Endodermal cell (in vitro differentiated cells): ENCODE measurements around the gene DHODH. TPM values are rescaled to one million over a fixed set of nuclear protein-coding genes. Genes with fewer than 3 reads are reported as not detected.

Experiments
- DNase-seq: peaks from one replicate; pipeline ENCODE4 v3.0.0-alpha.2; 2017
- H3K27ac ChIP-seq: 2 replicates; pipeline ENCODE4 v1.5.1; 2013; ENCODE audit warnings: mild to moderate bottlenecking, low read depth, low read length, moderate library complexity
- H3K27me3 ChIP-seq: 2 replicates; pipeline ENCODE4 v1.6.1; 2013; ENCODE audit warnings: mild to moderate bottlenecking, low read length, moderate library complexity; ENCODE audit not compliant: insufficient read depth, control insufficient read depth, poor library complexity, severe bottlenecking
- H3K36me3 ChIP-seq: 2 replicates; pipeline ENCODE4 v1.7.0; 2013; ENCODE audit warnings: mild to moderate bottlenecking, low read length, moderate library complexity; ENCODE audit not compliant: control insufficient read depth, insufficient read depth
- H3K4me1 ChIP-seq: one replicate; pipeline ENCODE4 v1.7.0; 2013; ENCODE audit warnings: low read length; ENCODE audit not compliant: control insufficient read depth, insufficient read depth
- H3K4me3 ChIP-seq: 2 replicates; pipeline ENCODE4 v1.5.1; 2013; ENCODE audit warnings: mild to moderate bottlenecking, low read length, moderate library complexity
- H3K9ac ChIP-seq: 2 replicates; pipeline ENCODE4 v1.6.1; 2013; ENCODE audit warnings: mild to moderate bottlenecking, low read length, moderate library complexity; ENCODE audit not compliant: poor library complexity, severe bottlenecking; ENCODE audit errors: extremely low read depth
- H3K9me3 ChIP-seq: 2 replicates; pipeline ENCODE4 v1.6.1; 2013; ENCODE audit warnings: mild to moderate bottlenecking, low read length, moderate library complexity; ENCODE audit not compliant: control insufficient read depth
- H3K27ac Mint-ChIP-seq: 2 replicates; pipeline ENCODE4 v1.8.0; 2020; ENCODE audit warnings: mixed read lengths
- H3K27me3 Mint-ChIP-seq: 2 replicates; pipeline ENCODE4 v1.8.0; 2021; ENCODE audit warnings: mild to moderate bottlenecking, mixed read lengths; ENCODE audit not compliant: insufficient read depth
- H3K36me3 Mint-ChIP-seq: 2 replicates; pipeline ENCODE4 v1.8.0; 2020; ENCODE audit warnings: low read depth, mixed read lengths
- H3K4me1 Mint-ChIP-seq: 2 replicates; pipeline ENCODE4 v1.8.0; 2020; ENCODE audit warnings: mixed read lengths
- H3K4me3 Mint-ChIP-seq: 2 replicates; pipeline ENCODE4 v1.8.0; 2020; ENCODE audit warnings: mild to moderate bottlenecking, moderate library complexity, mixed read lengths
- H3K9me3 Mint-ChIP-seq: 2 replicates; pipeline ENCODE4 v1.8.0; 2020; ENCODE audit warnings: mild to moderate bottlenecking, mixed read lengths
- WGBS, 2 experiments: methylation state at CpG; one replicate each; pipeline versions ENCODE4 v1.1.5 to v1.1.7; 2013; ENCODE audit warnings: missing lambda C conversion rate in 2 of 2, mixed read lengths in 1 of 2; ENCODE audit not compliant: insufficient coverage in 1 of 2, insufficient read length in 1 of 2; 5-methylcytosine and 5-hydroxymethylcytosine counted together
- total RNA-seq, 2 donors: library from RNA; stranded (reverse); fragmentation: NEBNext Ultra II Directional in 1 of 2; extraction: Animal tissue kit (Norgen Biotek cat#: 25700) in 1 of 2; gene quantifications; 2 replicates in 1 of 2; 3 replicates in 1 of 2; pipeline ENCODE4 v1.2.1, GENCODE V29; 2021
- TF ChIP-seq, protein P1 (sequence below): fragments of 200-600 bp; sonication (generic); conservative IDR thresholded peaks from 2 replicates; pipeline ENCODE4 v1.5.0; 2021; ENCODE audit warnings: antibody characterized with exemption, mild to moderate bottlenecking

The DHODH gene
- total RNA-seq, 2 donors from 2014 or later, result 15.5 to 17.4 TPM

DNA sequence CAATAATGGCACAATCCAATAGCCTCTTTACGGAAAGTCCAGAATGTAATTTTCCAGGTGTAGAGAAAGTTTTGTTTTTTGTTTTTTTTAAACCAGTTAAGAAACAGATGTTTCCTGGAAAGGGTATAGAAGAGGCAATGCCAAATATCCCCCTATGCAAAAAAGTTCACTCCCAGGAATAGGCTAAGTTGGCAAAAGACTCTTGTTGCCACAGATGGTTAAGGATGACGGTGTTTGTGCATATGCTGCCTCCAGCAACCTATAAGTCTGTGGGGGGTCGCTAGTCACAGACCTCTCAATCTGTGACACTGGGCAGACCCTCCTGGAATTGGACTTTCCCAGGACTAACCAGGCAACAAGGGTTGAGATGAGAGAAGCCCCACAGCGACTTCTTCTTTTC, 24.9 kb downstream of the DHODH start:
- DNase-seq, result peak; percentile 26
- H3K36me3 ChIP-seq, result peaks cover 2% of the 10 kb centered on the region
- H3K27me3 Mint-ChIP-seq, result no peaks in the 10 kb centered on the region
- H3K9me3 Mint-ChIP-seq, result no peaks in the 10 kb centered on the region
- H3K4me1 Mint-ChIP-seq, result peaks cover 9% of the 10 kb centered on the region
- TF ChIP-seq, protein P1, sequence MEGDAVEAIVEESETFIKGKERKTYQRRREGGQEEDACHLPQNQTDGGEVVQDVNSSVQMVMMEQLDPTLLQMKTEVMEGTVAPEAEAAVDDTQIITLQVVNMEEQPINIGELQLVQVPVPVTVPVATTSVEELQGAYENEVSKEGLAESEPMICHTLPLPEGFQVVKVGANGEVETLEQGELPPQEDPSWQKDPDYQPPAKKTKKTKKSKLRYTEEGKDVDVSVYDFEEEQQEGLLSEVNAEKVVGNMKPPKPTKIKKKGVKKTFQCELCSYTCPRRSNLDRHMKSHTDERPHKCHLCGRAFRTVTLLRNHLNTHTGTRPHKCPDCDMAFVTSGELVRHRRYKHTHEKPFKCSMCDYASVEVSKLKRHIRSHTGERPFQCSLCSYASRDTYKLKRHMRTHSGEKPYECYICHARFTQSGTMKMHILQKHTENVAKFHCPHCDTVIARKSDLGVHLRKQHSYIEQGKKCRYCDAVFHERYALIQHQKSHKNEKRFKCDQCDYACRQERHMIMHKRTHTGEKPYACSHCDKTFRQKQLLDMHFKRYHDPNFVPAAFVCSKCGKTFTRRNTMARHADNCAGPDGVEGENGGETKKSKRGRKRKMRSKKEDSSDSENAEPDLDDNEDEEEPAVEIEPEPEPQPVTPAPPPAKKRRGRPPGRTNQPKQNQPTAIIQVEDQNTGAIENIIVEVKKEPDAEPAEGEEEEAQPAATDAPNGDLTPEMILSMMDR, result no peak
- no peak overlapping the region for H3K4me3 ChIP-seq
- no peaks in the 10 kb centered on the region for H3K36me3 Mint-ChIP-seq
- no peaks in the 10 kb centered on the region for H3K27me3 ChIP-seq
- H3K27ac Mint-ChIP-seq, result no peak overlapping the region
- H3K9ac ChIP-seq, result no peak overlapping the region
- no peak overlapping the region for H3K27ac ChIP-seq
- no peaks in the 10 kb centered on the region for H3K9me3 ChIP-seq
- H3K4me3 Mint-ChIP-seq, result no peak overlapping the region
- WGBS, 2 experiments, result 83 to 98% methylated on average over 1 to 4 of the region's 4 CpGs
- peaks cover 6% of the 10 kb centered on the region for H3K4me1 ChIP-seq

DNA sequence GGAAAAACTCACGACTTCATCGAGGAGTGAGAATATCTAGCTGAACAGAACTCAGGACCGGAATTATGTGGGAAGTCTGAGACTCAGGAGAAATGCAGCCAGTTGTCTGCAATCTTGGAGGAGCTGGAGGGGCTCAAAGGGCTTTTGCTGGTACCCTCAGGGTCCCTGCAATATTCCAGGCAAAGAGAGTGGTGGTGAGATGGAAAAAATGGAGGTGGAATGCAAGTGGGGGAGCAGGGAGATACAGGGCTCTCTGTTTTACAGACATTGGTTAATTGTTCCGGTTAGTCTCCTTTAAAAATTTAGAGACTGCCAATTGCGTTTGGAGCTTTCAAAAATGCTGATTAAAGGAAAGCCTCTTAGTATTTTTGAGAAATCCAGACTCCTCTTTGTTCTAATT, 27.6 kb downstream of the DHODH start:
- peaks cover 6% of the 10 kb centered on the region for H3K4me1 ChIP-seq
- no peak overlapping the region for H3K27ac ChIP-seq
- TF ChIP-seq, protein P1, result no peak
- H3K4me3 ChIP-seq, result no peak overlapping the region
- Mint-ChIP-seq H3K36me3 (no peaks in the 10 kb centered on the region), H3K27ac (no peak overlapping the region), H3K27me3 (no peaks in the 10 kb centered on the region), H3K4me3 (no peak overlapping the region), H3K4me1 (peaks cover 9% of the 10 kb centered on the region), H3K9me3 (no peaks in the 10 kb centered on the region)
- H3K9me3 ChIP-seq, result no peaks in the 10 kb centered on the region
- H3K9ac ChIP-seq, result no peak overlapping the region
- no peaks in the 10 kb centered on the region for H3K27me3 ChIP-seq
- 85 to 86% methylated on average over 5 of the region's 5 CpGs for WGBS, 2 experiments
- peaks cover 2% of the 10 kb centered on the region for H3K36me3 ChIP-seq
- peak; percentile 59 for DNase-seq

DNA sequence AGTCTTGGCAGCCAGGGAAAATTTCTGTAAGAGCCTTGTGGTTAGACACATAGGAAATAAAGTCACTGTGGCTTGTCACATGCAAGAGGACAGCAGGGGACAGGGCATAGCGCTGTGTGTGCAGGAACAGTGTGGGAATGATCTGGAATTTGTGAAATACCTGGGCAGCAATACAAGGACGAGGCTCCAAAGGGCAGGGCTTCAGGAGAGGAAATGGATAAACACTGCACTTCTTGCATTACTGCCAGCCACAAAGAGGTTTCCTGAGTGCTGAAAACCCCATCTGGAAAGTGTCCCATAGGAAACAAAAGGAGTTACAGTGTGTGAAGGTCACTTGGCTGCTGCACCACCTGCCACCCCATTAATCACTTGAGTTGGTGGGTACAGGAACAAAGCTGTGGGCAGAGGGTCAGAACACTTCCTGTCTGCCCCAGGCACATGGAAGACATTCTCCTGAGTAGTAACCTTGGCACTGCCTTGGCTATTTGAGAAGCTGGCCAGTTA, 33.7 kb downstream of the DHODH start:
- no peak for DNase-seq
- H3K27ac Mint-ChIP-seq, result no peak overlapping the region
- 87 to 91% methylated on average over 2 of the region's 2 CpGs for WGBS, 2 experiments
- Histone ChIP-seq H3K27me3 (no peaks in the 10 kb centered on the region), H3K4me3 (no peak overlapping the region), H3K4me1 (no peaks in the 10 kb centered on the region), H3K9me3 (no peaks in the 10 kb centered on the region), H3K9ac (no peak overlapping the region), H3K36me3 (no peaks in the 10 kb centered on the region), H3K27ac (peak overlapping the region; percentile 53)
- no peaks in the 10 kb centered on the region for H3K4me1 Mint-ChIP-seq
- no peak overlapping the region for H3K4me3 Mint-ChIP-seq
- H3K9me3 Mint-ChIP-seq, result no peaks in the 10 kb centered on the region
- TF ChIP-seq, protein P1, result no peak
- no peaks in the 10 kb centered on the region for H3K36me3 Mint-ChIP-seq
- H3K27me3 Mint-ChIP-seq, result no peaks in the 10 kb centered on the region
